Endothelial cell of umbilical vein (primary cell): Measurements from ENCODE around the gene PPP1R13B. TPM values are rescaled to one million over a fixed set of nuclear protein-coding genes. Genes with fewer than 3 reads are reported as not detected.

Experiments used
- BruUV-seq: library from RNA; stranded (reverse); fragments of 400-500 nt; replicated peaks from 2 replicates; lab custom pipeline; 2021; lab: Mats Ljungman, UMichigan
- CTCF ChIA-PET: fragments of 300-600, 350-600 bp; sonication (Branson Sonifier 250); formaldehyde crosslinking; loops from one replicate; lab custom pipeline; 2021; ENCODE audit warnings: antibody characterized with exemption, inconsistent platforms; lab: Charles Lee
- POLR2A ChIA-PET: fragments of 300-600, 350-600 bp; sonication (Branson Sonifier 250); formaldehyde crosslinking; loops from one replicate; lab custom pipeline; 2021; ENCODE audit warnings: antibody characterized with exemption, inconsistent platforms; lab: Charles Lee
- DNase-seq: peaks from one replicate; pipeline ENCODE4 v3.0.0-alpha.2; 2011; ENCODE audit warnings: low read depth, low spot score
- FAIRE-seq: peaks from 2 replicates; lab custom pipeline; 2011; peaks lifted over from hg19 to GRCh38; lab: Jason Lieb, UNC
- H2AFZ ChIP-seq: 2 replicates; pipeline ENCODE4 v1.6.0; 2012; ENCODE audit warnings: low read depth, low read length, control low read depth, inconsistent platforms
- H3K27ac ChIP-seq: 2 replicates; pipeline ENCODE4 v1.5.1; 2011; ENCODE audit warnings: low read depth, mild to moderate bottlenecking, control low read depth, low read length, moderate library complexity; ENCODE audit not compliant: insufficient read depth
- H3K27me3 ChIP-seq, 2 experiments: 2 replicates each; pipeline versions ENCODE4 v1.6.0 to v1.6.1; 2011; ENCODE audit warnings: low read length in 2 of 2, mixed read lengths in 1 of 2; ENCODE audit not compliant: control insufficient read depth in 2 of 2, insufficient read depth in 2 of 2
- H3K36me3 ChIP-seq, 2 experiments: 2 replicates in 1 of 2; 3 replicates in 1 of 2; pipeline ENCODE4 v1.5.1; 2011; ENCODE audit warnings: low read length in 2 of 2, mild to moderate bottlenecking in 1 of 2, moderate library complexity in 1 of 2; ENCODE audit not compliant: control insufficient read depth in 2 of 2, insufficient read depth in 2 of 2; ENCODE audit errors: extremely low read depth in 1 of 2
- H3K4me1 ChIP-seq: 3 replicates; pipeline ENCODE4 v1.5.1; 2011; ENCODE audit warnings: mild to moderate bottlenecking, low read length; ENCODE audit not compliant: control insufficient read depth, insufficient read depth; ENCODE audit errors: extremely low read depth
- H3K4me2 ChIP-seq: 2 replicates; pipeline ENCODE4 v1.6.1; 2011; ENCODE audit warnings: low read length, control low read depth, mixed read lengths; ENCODE audit not compliant: insufficient read depth
- H3K4me3 ChIP-seq, 3 experiments: fragments of 200-600 bp in 1 of 3; sonication (generic), shearing (Covaris generic) in 1 of 3; replicated peaks in 1 of 3; 2 replicates each; pipeline ENCODE4 v1.5.1; 2011 to 2016; ENCODE audit warnings: control low read depth in 3 of 3, low read length in 3 of 3, mild to moderate bottlenecking in 2 of 3, inconsistent platforms in 1 of 3, low read depth in 1 of 3, moderate library complexity in 1 of 3; ENCODE audit not compliant: insufficient read depth in 1 of 3
- H3K79me2 ChIP-seq: 2 replicates; pipeline ENCODE4 v1.6.0; 2012; ENCODE audit warnings: low read length, inconsistent platforms; ENCODE audit not compliant: control insufficient read depth, insufficient read depth
- H3K9ac ChIP-seq: replicated peaks from 2 replicates; pipeline ENCODE3; 2011; ENCODE audit warnings: low read length, control low read depth; ENCODE audit not compliant: insufficient read depth; ENCODE audit errors: extremely low read depth
- H3K9me1 ChIP-seq: replicated peaks from 3 replicates; pipeline ENCODE4 v1.6.0; 2011; ENCODE audit warnings: mild to moderate bottlenecking, low read length; ENCODE audit not compliant: control insufficient read depth, insufficient read depth; ENCODE audit errors: extremely low read depth
- H3K9me3 ChIP-seq: replicated peaks from 2 replicates; pipeline ENCODE4 v1.5.1; 2012; ENCODE audit warnings: low read length, inconsistent platforms; ENCODE audit not compliant: control insufficient read depth, insufficient read depth
- H4K20me1 ChIP-seq: replicated peaks from 2 replicates; pipeline ENCODE3; 2011; ENCODE audit warnings: mild to moderate bottlenecking, low read length; ENCODE audit not compliant: control insufficient read depth, insufficient read depth; ENCODE audit errors: extremely low read depth
- EZH2 ChIP-seq: IDR thresholded peaks from 2 replicates; pipeline ENCODE4 v1.6.1; 2012; ENCODE audit warnings: borderline replicate concordance, low read depth, mild to moderate bottlenecking, moderate library complexity, low read length, inconsistent platforms; ENCODE audit not compliant: severe bottlenecking
- FOS ChIP-seq: IDR thresholded peaks from 2 replicates; pipeline ENCODE4 v1.6.1; 2011; ENCODE audit warnings: mild to moderate bottlenecking, low read length, moderate library complexity, borderline replicate concordance; ENCODE audit not compliant: insufficient read depth
- GATA2 ChIP-seq: IDR thresholded peaks from 2 replicates; pipeline ENCODE4 v1.7.0; 2011; ENCODE audit warnings: low read depth, mild to moderate bottlenecking, moderate library complexity, mixed read lengths, low read length; ENCODE audit not compliant: insufficient read length, insufficient read depth
- JUN ChIP-seq: IDR thresholded peaks from 2 replicates; pipeline ENCODE4 v1.6.1; 2011; ENCODE audit warnings: borderline replicate concordance, low read depth; ENCODE audit not compliant: insufficient read length, insufficient read depth
- MAX ChIP-seq: IDR thresholded peaks from 2 replicates; pipeline ENCODE4 v1.6.1; 2011; ENCODE audit not compliant: insufficient read depth, insufficient read length
- MYC ChIP-seq: IDR thresholded peaks from one replicate; pipeline ENCODE4 v1.6.1; 2011; ENCODE audit warnings: mild to moderate bottlenecking, low read depth, low read length
- POLR2A ChIP-seq: IDR thresholded peaks from 2 replicates; pipeline ENCODE4 v1.6.1; 2012; ENCODE audit warnings: low read depth, mild to moderate bottlenecking, control low read depth, low read length
- POLR2AphosphoS5 ChIP-seq: IDR thresholded peaks from 2 replicates; pipeline ENCODE4 v1.6.1; 2012; ENCODE audit warnings: low read depth, mild to moderate bottlenecking, control low read depth, low read length, moderate library complexity; ENCODE audit not compliant: insufficient read depth
- dilution Hi-C: fragments of 300-500 bp; cut with MboI; formaldehyde crosslinking; loops from one replicate; pipeline ENCODE4 v1.15.0; 2019; ENCODE audit warnings: low sequenced_read_pairs; ENCODE audit not compliant: extremely low pct_ligation_motif_present
- intact Hi-C: fragments of 100-400 bp; cut with micrococcal nuclease; formaldehyde crosslinking; loops from one replicate; pipeline ENCODE4 v1.10.0; 2022
- polyA plus RNA-seq, 4 experiments: library from polyadenylated mRNA; depleted of rRNA in 3 of 4; stranded (reverse) in 3 of 4; unstranded in 1 of 4; fragments of >200 nt; gene quantifications; 2 replicates each; pipeline versions ENCODE4 v1.2.1 to v1.2.3, GENCODE V29; 2011 to 2012; ENCODE audit warnings: missing spikeins in 1 of 4
- total RNA-seq: library from RNA; stranded (reverse); gene quantifications from 2 replicates; pipeline ENCODE4 v1.2.3, GENCODE V29; 2021
- TF ChIP-seq, protein P1 (sequence below), 2 donors: IDR thresholded peaks; 1 replicate in 1 of 2; 2 replicates in 1 of 2; pipeline ENCODE4 v1.5.1; 2011; ENCODE audit warnings: low read length in 2 of 2, mild to moderate bottlenecking in 2 of 2, moderate library complexity in 2 of 2, control low read depth in 1 of 2, inconsistent platforms in 1 of 2, low read depth in 1 of 2; ENCODE audit not compliant: insufficient read depth in 1 of 2; ENCODE audit errors: extremely low read depth in 1 of 2

Gene PPP1R13B
- total and polyA plus RNA-seq, 2 donors (not counting 3 experiments of a cell fraction or from before 2014, with no cell fraction given) = 10.0 to 30.0 TPM

- H3K27me3 ChIP-seq = no peaks in the 10 kb centered on the region
- TF ChIP-seq MAX (no peak), GATA2 (no peak), JUN (no peak), FOS (no peak), MYC (no peak), EZH2 (no peak), POLR2AphosphoS5 (no peak), POLR2A (no peak)
- TF ChIP-seq, protein P1, sequence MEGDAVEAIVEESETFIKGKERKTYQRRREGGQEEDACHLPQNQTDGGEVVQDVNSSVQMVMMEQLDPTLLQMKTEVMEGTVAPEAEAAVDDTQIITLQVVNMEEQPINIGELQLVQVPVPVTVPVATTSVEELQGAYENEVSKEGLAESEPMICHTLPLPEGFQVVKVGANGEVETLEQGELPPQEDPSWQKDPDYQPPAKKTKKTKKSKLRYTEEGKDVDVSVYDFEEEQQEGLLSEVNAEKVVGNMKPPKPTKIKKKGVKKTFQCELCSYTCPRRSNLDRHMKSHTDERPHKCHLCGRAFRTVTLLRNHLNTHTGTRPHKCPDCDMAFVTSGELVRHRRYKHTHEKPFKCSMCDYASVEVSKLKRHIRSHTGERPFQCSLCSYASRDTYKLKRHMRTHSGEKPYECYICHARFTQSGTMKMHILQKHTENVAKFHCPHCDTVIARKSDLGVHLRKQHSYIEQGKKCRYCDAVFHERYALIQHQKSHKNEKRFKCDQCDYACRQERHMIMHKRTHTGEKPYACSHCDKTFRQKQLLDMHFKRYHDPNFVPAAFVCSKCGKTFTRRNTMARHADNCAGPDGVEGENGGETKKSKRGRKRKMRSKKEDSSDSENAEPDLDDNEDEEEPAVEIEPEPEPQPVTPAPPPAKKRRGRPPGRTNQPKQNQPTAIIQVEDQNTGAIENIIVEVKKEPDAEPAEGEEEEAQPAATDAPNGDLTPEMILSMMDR (IDR thresholded peaks at IDR 0.05; ENCODE audit: extremely low read depth in 1 of 2, insufficient read depth in 1 of 2, low read depth in 1 of 2, low read length in 2 of 2) = no peak
- ChIA-PET POLR2A (no interaction called here), CTCF (interaction anchor here (1.5 to 1.6 kb wide), 2 partner anchors 9 to 73 kb away, joined by 4 to 5 read pairs; no protein-coding TSS in a partner anchor)
- no peaks in the 10 kb centered on the region for H3K36me3 ChIP-seq
- no peak overlapping the region for H3K9ac ChIP-seq
- no peak overlapping the region for H3K4me2 ChIP-seq
- no peaks in the 10 kb centered on the region for H3K9me3 ChIP-seq
- H2AFZ ChIP-seq = no peak overlapping the region
- H4K20me1 ChIP-seq = peaks cover 5% of the 10 kb centered on the region
- FAIRE-seq = no peak
- BruUV-seq = no TSS peak
- intact Hi-C loops = no loop called here
- H3K27ac ChIP-seq = no peak overlapping the region
- peaks cover 9% of the 10 kb centered on the region for H3K4me1 ChIP-seq
- H3K9me1 ChIP-seq = no peaks in the 10 kb centered on the region
- H3K79me2 ChIP-seq = peaks cover 30% of the 10 kb centered on the region
- dilution Hi-C loops = no loop called here
- no peak overlapping the region for H3K4me3 ChIP-seq
- peak; percentile 60 for DNase-seq
Measured at GRCh38 chr14:103836976-103837725, 10.2 kb downstream of the PPP1R13B start.
